HepG2 (cell line): Measurements from ENCODE around the gene EBP. TPM values are rescaled to one million over a fixed set of nuclear protein-coding genes. Genes with fewer than 3 reads are reported as not detected.
A peak's percentile ranks its signal among the peaks of the same experiment; 100 is the strongest.
"Not testable (repeated sequence)": the region's sequence is repeated elsewhere in the genome, so short reads cannot be mapped to it uniquely, and the experiment has no call there.

Source experiments
- ATAC-seq: fragments of 200-7000 bp; cut with Tn5 transposase; 3 replicates; pipeline ENCODE4 v1.9.1; 2020; ENCODE audit warnings: mild to moderate bottlenecking, moderate library complexity
- BruUV-seq: library from RNA; stranded (reverse); fragments of 400-500 nt; replicated peaks from 2 replicates; lab custom pipeline; 2021; lab: Mats Ljungman, UMichigan
- CTCF ChIA-PET: fragments of 300-600 bp; formaldehyde crosslinking; extraction: SDS; loops from one replicate; lab custom pipeline; 2021; ENCODE audit warnings: low total read pairs, inconsistent platforms, low intra/inter-chr PET ratio; lab: Yijun Ruan, JAX
- POLR2A ChIA-PET: fragments of 350-600 bp; sonication (Branson Sonifier 250); formaldehyde crosslinking; loops from one replicate; lab custom pipeline; 2020; ENCODE audit warnings: antibody characterized with exemption, inconsistent platforms; lab: Yijun Ruan, JAX
- DNase-seq: peaks from one replicate; pipeline ENCODE4 v3.0.0-alpha.2; 2015; ENCODE audit warnings: low spot score
- FAIRE-seq: peaks from 3 replicates; lab custom pipeline; 2011; peaks lifted over from hg19 to GRCh38; lab: Jason Lieb, UNC
- H2AFZ ChIP-seq: one replicate; pipeline ENCODE4 v1.6.1; 2011; ENCODE audit warnings: low read length, inconsistent platforms
- H3K27ac ChIP-seq: fragments of 300-600 bp; 3 replicates; pipeline ENCODE4 v1.8.0; 2011; ENCODE audit warnings: mixed run types, mild to moderate bottlenecking, mixed read lengths, low read length, inconsistent platforms; ENCODE audit not compliant: insufficient read depth; ENCODE audit errors: extremely low read length
- H3K27me3 ChIP-seq, 2 experiments: fragments of 200-600 bp in 1 of 2; 2 replicates in 1 of 2; 3 replicates in 1 of 2; pipeline versions ENCODE4 v1.6.0 to v1.8.0; 2011; ENCODE audit warnings: low read length in 2 of 2, mild to moderate bottlenecking in 2 of 2, moderate library complexity in 2 of 2, inconsistent platforms in 1 of 2; ENCODE audit not compliant: insufficient read depth in 2 of 2, control insufficient read depth in 1 of 2
- H3K36me3 ChIP-seq, 2 experiments: fragments of 200-600 bp in 1 of 2; replicated peaks in 1 of 2; 2 replicates in 1 of 2; 3 replicates in 1 of 2; pipeline versions ENCODE4 v1.5.1 to v1.8.0; 2011; ENCODE audit warnings: low read length in 2 of 2, inconsistent platforms in 1 of 2; ENCODE audit not compliant: insufficient read depth in 2 of 2, control insufficient read depth in 1 of 2
- H3K4me1 ChIP-seq: 2 replicates; pipeline ENCODE4 v1.5.1; 2012; ENCODE audit warnings: low read length, inconsistent platforms; ENCODE audit not compliant: insufficient read depth
- H3K4me2 ChIP-seq: 2 replicates; pipeline ENCODE4 v1.6.0; 2011; ENCODE audit warnings: low read depth, low read length, inconsistent platforms
- H3K4me3 ChIP-seq, 3 experiments: fragments of 200-600 bp in 1 of 3; sonication (generic), shearing (Covaris generic) in 1 of 3; replicated peaks in 1 of 3; 2 replicates each; pipeline ENCODE4 v1.5.1; 2011 to 2016; ENCODE audit warnings: low read length in 3 of 3, inconsistent platforms in 2 of 3, low read depth in 2 of 3, mild to moderate bottlenecking in 2 of 3, control low read depth in 1 of 3, mixed read lengths in 1 of 3; ENCODE audit not compliant: insufficient read depth in 1 of 3
- H3K79me2 ChIP-seq: one replicate; pipeline ENCODE4 v1.6.1; 2011; ENCODE audit warnings: low read length, inconsistent platforms; ENCODE audit not compliant: insufficient read depth
- H3K9ac ChIP-seq: 2 replicates; pipeline ENCODE4 v1.6.0; 2011; ENCODE audit warnings: mild to moderate bottlenecking, low read depth, low read length, inconsistent platforms; ENCODE audit not compliant: insufficient read depth
- H3K9me3 ChIP-seq: 2 replicates; pipeline ENCODE4 v1.5.1; 2012; ENCODE audit warnings: mild to moderate bottlenecking, low read length
- H4K20me1 ChIP-seq: 2 replicates; pipeline ENCODE4 v1.6.0; 2011; ENCODE audit warnings: inconsistent platforms, mild to moderate bottlenecking, low read length, moderate library complexity; ENCODE audit not compliant: insufficient read depth
- EP300 ChIP-seq, 3 experiments: sonication (generic) in 1 of 3; formaldehyde crosslinking in 1 of 3; IDR thresholded peaks; 2 replicates each; pipeline versions ENCODE4 v1.5.1 to v1.6.1; 2011 to 2020; ENCODE audit warnings: low read depth in 2 of 3, low read length in 2 of 3, borderline replicate concordance in 1 of 3, improper control_type of control experiment in 1 of 3, mild to moderate bottlenecking in 1 of 3, missing genetic modification reagents in 1 of 3, moderate library complexity in 1 of 3
- ZBTB38 ChIP-seq: sonication (generic); formaldehyde crosslinking; IDR thresholded peaks from 2 replicates; pipeline ENCODE4 v1.5.1; 2020; ENCODE audit warnings: mild to moderate bottlenecking, missing genetic modification reagents
- WGBS: methylation state at CpG from one replicate; pipeline ENCODE4 v1.1.6; 2017; ENCODE audit warnings: low lambda C conversion rate; 5-methylcytosine and 5-hydroxymethylcytosine counted together
- in situ Hi-C: cut with HindIII; loops from 2 replicates; pipeline ENCODE4 v1.10.0; 2017; ENCODE audit warnings: low pct_unique_long_range_greater_than_20kb; ENCODE audit not compliant: extremely low pct_ligation_motif_present
- intact Hi-C: fragments of 100-400 bp; cut with micrococcal nuclease; formaldehyde crosslinking; loops from one replicate; pipeline ENCODE4 v1.10.0; 2022; ENCODE audit not compliant: unreplicated experiment
- polyA plus RNA-seq, 8 experiments: library from polyadenylated mRNA; depleted of rRNA in 3 of 8; stranded (reverse) in 7 of 8; unstranded in 1 of 8; fragments of >200 nt; fragmentation: Illumina TruSeq in 4 of 8; extraction: Trizol in 4 of 8; gene quantifications; 2 replicates each; pipeline versions ENCODE4 v1.2.1 to v1.2.3, GENCODE V29; 2011 to 2016; ENCODE audit warnings: low read depth in 4 of 8, missing spikeins in 1 of 8, mixed read lengths in 1 of 8; ENCODE audit not compliant: insufficient read depth in 1 of 8
- total RNA-seq, 5 experiments: library from RNA; depleted of rRNA; stranded (reverse); fragments of >200 nt; fragmentation: Illumina TruSeq; extraction: Trizol; gene quantifications; 2 replicates each; pipeline ENCODE4 v1.2.3, GENCODE V29; 2016; ENCODE audit warnings: low read depth in 1 of 5

EBP gene
- total and polyA plus RNA-seq, 2 of the 13 experiments (the other 11 are each of a cell fraction or from before 2014, with no cell fraction given): 106 to 260 TPM

GRCh38 chrX:48523682-48524081 lies 2.1 kb downstream of the EBP start:
- H3K9ac ChIP-seq: no peak overlapping the region
- H3K4me3 ChIP-seq: peak overlapping the region in 1 of 3 experiments; percentile 43; a peak in 2 of 6 replicates
- H3K36me3 ChIP-seq: peaks cover 1 to 9% of the 10 kb centered on the region in 2 experiments; a peak in 3 of 5 replicates
- no peaks in the 10 kb centered on the region for H3K27me3 ChIP-seq
- no peak for FAIRE-seq
- TF ChIP-seq EP300 (IDR thresholded peaks at IDR 0.05; ENCODE audit: low read depth in 2 of 2, low read length in 2 of 2) (no peak), EP300 (CRISPR knock-in tag; IDR thresholded peaks at IDR 0.05; ENCODE audit: borderline replicate concordance) (no peak), ZBTB38 (CRISPR knock-in tag) (peak; percentile 68; the same call in 1 of the 2 replicates)
- WGBS: 94% methylated on average over 5 of the region's 12 CpGs
- ChIA-PET POLR2A (no interaction called here), CTCF (no interaction called here)
- intact Hi-C loops (no loop called here), in situ Hi-C loops (no loop called here)
- TSS peak; percentile 44 for BruUV-seq
- H4K20me1 ChIP-seq: no peaks in the 10 kb centered on the region
- peaks cover 30% of the 10 kb centered on the region for H3K4me1 ChIP-seq
- no peak overlapping the region for H2AFZ ChIP-seq
- H3K79me2 ChIP-seq: peaks cover 17% of the 10 kb centered on the region
- H3K27ac ChIP-seq: no peak overlapping the region
- no peaks in the 10 kb centered on the region for H3K9me3 ChIP-seq
- H3K4me2 ChIP-seq: peak overlapping the region; percentile 79; the same call in 1 of the 2 replicates
- no peak for ATAC-seq
- no peak for DNase-seq

- 92% methylated on average over 8 of the region's 8 CpGs for WGBS
- in situ Hi-C loops, ATAC-seq, POLR2A ChIA-PET, DNase-seq, H3K4me3 ChIP-seq, H4K20me1 ChIP-seq, H3K27me3 ChIP-seq, H3K27ac ChIP-seq, H2AFZ ChIP-seq, BruUV-seq, H3K4me2 ChIP-seq, H3K9ac ChIP-seq, FAIRE-seq, intact Hi-C loops, CTCF ChIA-PET, H3K9me3 ChIP-seq: not testable (repeated sequence)
- Histone ChIP-seq H3K79me2 (peaks cover 17% of the 10 kb centered on the region), H3K36me3 (peaks cover 1 to 12% of the 10 kb centered on the region in 2 experiments; a peak in 3 of 5 replicates), H3K4me1 (peaks cover 28% of the 10 kb centered on the region)
Observed at GRCh38 chrX:48525853-48526252, 4.2 kb downstream of the EBP start.
